GM06990 (cell line): ENCODE data around the gene TAS1R3.
"Not testable (repeated sequence)": the region's sequence is repeated elsewhere in the genome, so short reads cannot be mapped to it uniquely, and the experiment has no call there.

Experiments
- DNase-seq: peaks from one replicate; pipeline ENCODE4 v3.0.0-alpha.2; 2011; ENCODE audit not compliant: insufficient read length; ENCODE audit errors: extremely low read depth
- H3K27me3 ChIP-seq: replicated peaks from 2 replicates; pipeline ENCODE4 v1.6.0; 2011; ENCODE audit warnings: low read length; ENCODE audit not compliant: control insufficient read depth, insufficient read depth
- H3K36me3 ChIP-seq: 2 replicates; pipeline ENCODE4 v1.5.1; 2011; ENCODE audit warnings: low read length; ENCODE audit not compliant: control insufficient read depth, insufficient read depth
- H3K4me3 ChIP-seq: replicated peaks from 2 replicates; pipeline ENCODE4 v1.5.1; 2011; ENCODE audit warnings: low read depth, mild to moderate bottlenecking, control low read depth, low read length
- TF ChIP-seq, protein P1 (sequence below): IDR thresholded peaks from 2 replicates; pipeline ENCODE4 v1.5.1; 2011; ENCODE audit warnings: low read length, control low read depth, mild to moderate bottlenecking, inconsistent platforms; ENCODE audit not compliant: insufficient read depth, poor library complexity, severe bottlenecking

TAS1R3 gene

DNA sequence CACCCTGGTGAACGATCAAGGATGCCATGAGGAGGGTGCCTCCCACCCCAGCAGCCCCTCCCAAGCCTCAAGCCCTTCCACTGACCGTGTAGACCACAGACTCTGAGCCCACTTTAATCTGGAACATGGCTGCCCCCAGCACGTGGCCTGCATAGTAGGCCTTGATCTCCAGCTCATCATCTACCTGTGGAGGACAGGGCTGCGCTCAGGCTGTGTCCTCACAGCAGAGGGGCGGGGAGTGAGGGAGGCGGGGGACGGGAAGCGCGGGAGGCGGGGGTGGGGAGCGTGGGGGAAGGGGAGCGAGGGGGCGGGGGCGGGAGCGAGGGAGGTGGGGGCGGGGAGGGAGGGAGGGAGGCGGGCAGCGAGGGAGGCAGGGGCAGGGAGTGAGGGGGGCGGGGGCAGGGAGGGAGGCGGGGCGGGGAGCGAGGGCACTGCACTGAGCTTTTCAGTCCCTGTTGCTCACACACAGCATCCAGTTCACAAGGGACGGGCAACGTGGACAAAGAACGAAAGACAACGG lies 15.6 kb upstream of the TAS1R3 start:
- Histone ChIP-seq H3K36me3 (peaks cover 36% of the 10 kb centered on the region), H3K4me3 (no peak overlapping the region)

GRCh38 chr1:1316199-1316598 lies 14.9 kb upstream of the TAS1R3 start:
- DNase-seq, H3K4me3 ChIP-seq, H3K27me3 ChIP-seq: not testable (repeated sequence)
- peaks cover 35% of the 10 kb centered on the region for H3K36me3 ChIP-seq

More for the DNA sequence above, 15.6 kb upstream of the TAS1R3 start:
- TF ChIP-seq, protein P1, sequence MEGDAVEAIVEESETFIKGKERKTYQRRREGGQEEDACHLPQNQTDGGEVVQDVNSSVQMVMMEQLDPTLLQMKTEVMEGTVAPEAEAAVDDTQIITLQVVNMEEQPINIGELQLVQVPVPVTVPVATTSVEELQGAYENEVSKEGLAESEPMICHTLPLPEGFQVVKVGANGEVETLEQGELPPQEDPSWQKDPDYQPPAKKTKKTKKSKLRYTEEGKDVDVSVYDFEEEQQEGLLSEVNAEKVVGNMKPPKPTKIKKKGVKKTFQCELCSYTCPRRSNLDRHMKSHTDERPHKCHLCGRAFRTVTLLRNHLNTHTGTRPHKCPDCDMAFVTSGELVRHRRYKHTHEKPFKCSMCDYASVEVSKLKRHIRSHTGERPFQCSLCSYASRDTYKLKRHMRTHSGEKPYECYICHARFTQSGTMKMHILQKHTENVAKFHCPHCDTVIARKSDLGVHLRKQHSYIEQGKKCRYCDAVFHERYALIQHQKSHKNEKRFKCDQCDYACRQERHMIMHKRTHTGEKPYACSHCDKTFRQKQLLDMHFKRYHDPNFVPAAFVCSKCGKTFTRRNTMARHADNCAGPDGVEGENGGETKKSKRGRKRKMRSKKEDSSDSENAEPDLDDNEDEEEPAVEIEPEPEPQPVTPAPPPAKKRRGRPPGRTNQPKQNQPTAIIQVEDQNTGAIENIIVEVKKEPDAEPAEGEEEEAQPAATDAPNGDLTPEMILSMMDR: no peak
- no peaks in the 10 kb centered on the region for H3K27me3 ChIP-seq
- DNase-seq: no peak

- TF ChIP-seq, protein P1: no peak
- Histone ChIP-seq H3K4me3 (no peak overlapping the region), H3K27me3 (no peaks in the 10 kb centered on the region), H3K36me3 (peaks cover 32% of the 10 kb centered on the region)
- no peak for DNase-seq
Measured at GRCh38 chr1:1317420-1317819, 13.7 kb upstream of the TAS1R3 start.

GRCh38 chr1:1318131-1318652 lies 12.9 kb upstream of the TAS1R3 start:
- H3K4me3 ChIP-seq: no peak overlapping the region
- no peaks in the 10 kb centered on the region for H3K27me3 ChIP-seq
- peaks cover 24% of the 10 kb centered on the region for H3K36me3 ChIP-seq
- TF ChIP-seq, protein P1: no peak
- DNase-seq: no peak

GRCh38 chr1:1318777-1319645 lies 12.1 kb upstream of the TAS1R3 start:
- H3K36me3 ChIP-seq: peaks cover 21% of the 10 kb centered on the region
- DNase-seq: no peak
- TF ChIP-seq, protein P1: no peak

GRCh38 chr1:1319646-1319941 lies 11.5 kb upstream of the TAS1R3 start:
- no peak for DNase-seq

More at GRCh38 chr1:1318777-1319645, 12.1 kb upstream of the TAS1R3 start:
- H3K27me3 ChIP-seq: no peaks in the 10 kb centered on the region
- no peak overlapping the region for H3K4me3 ChIP-seq

More at GRCh38 chr1:1319646-1319941, 11.5 kb upstream of the TAS1R3 start:
- Histone ChIP-seq H3K27me3 (no peaks in the 10 kb centered on the region), H3K36me3 (peaks cover 18% of the 10 kb centered on the region), H3K4me3 (no peak overlapping the region)
- TF ChIP-seq, protein P1: no peak
